Epidermal melanocyte (primary cell): ENCODE data around the gene C7orf33.

Experiments used
- DNase-seq: peaks from one replicate; pipeline ENCODE4 v3.0.0; 2011; ENCODE audit warnings: low spot score; ENCODE audit not compliant: insufficient read length

Gene C7orf33

GRCh38 chr7:148626828-148627227, 36.3 kb downstream of the C7orf33 start:
- DNase-seq, result no peak

GRCh38 chr7:148628011-148628410, 37.4 kb downstream of the C7orf33 start:
- no peak for DNase-seq

- DNase-seq, result no peak
Measured at GRCh38 chr7:148630078-148630477, 39.5 kb downstream of the C7orf33 start.

- DNase-seq, result no peak
Measured at GRCh38 chr7:148633761-148634160, 43.2 kb downstream of the C7orf33 start.

- DNase-seq, result no peak
Measured at GRCh38 chr7:148637094-148637493, 46.5 kb downstream of the C7orf33 start.

- no peak for DNase-seq
Measured at GRCh38 chr7:148645898-148646297, 55.3 kb downstream of the C7orf33 start.

GRCh38 chr7:148650232-148650858, 59.8 kb downstream of the C7orf33 start:
- DNase-seq, result no peak

- DNase-seq, result no peak
Measured at GRCh38 chr7:148652773-148653172, 62.2 kb downstream of the C7orf33 start.

- DNase-seq, result no peak
Measured at GRCh38 chr7:148657929-148658328, 67.4 kb downstream of the C7orf33 start.

GRCh38 chr7:148661471-148661870, 70.9 kb downstream of the C7orf33 start:
- DNase-seq, result no peak

- no peak for DNase-seq
Measured at GRCh38 chr7:148662646-148663045, 72.1 kb downstream of the C7orf33 start.

- no peak for DNase-seq
Measured at GRCh38 chr7:148664324-148664723, 73.8 kb downstream of the C7orf33 start.

GRCh38 chr7:148665221-148665620, 74.7 kb downstream of the C7orf33 start:
- no peak for DNase-seq
